H1 (cell line): ENCODE measurements around the gene PACC1. TPM values are rescaled to one million over a fixed set of nuclear protein-coding genes. Genes with fewer than 3 reads are reported as not detected.

Experiments
- CTCF ChIA-PET: fragments of 300-600 bp; sonication (Branson Sonifier 250); formaldehyde crosslinking; loops from one replicate; lab custom pipeline; 2021; ENCODE audit not compliant: partially characterized antibody; lab: Charles Lee
- POLR2A ChIA-PET: fragments of 300-600 bp; sonication (Branson Sonifier 250); formaldehyde crosslinking; loops from one replicate; lab custom pipeline; 2021; ENCODE audit warnings: inconsistent platforms; ENCODE audit not compliant: partially characterized antibody; lab: Charles Lee
- DNase-seq, 2 experiments: peaks; one replicate each; pipeline versions ENCODE4 v3.0.0 to v3.0.0-alpha.2; 2010 to 2022; ENCODE audit warnings: low spot score in 2 of 2, low read depth in 1 of 2, mixed read lengths in 1 of 2
- FAIRE-seq: peaks from 2 replicates; lab custom pipeline; 2011; peaks lifted over from hg19 to GRCh38; lab: Jason Lieb, UNC
- H2AFZ ChIP-seq: 2 replicates; pipeline ENCODE4 v1.8.1; 2012; ENCODE audit warnings: low read length, inconsistent platforms
- H2AK5ac ChIP-seq: 2 replicates; pipeline ENCODE4 v1.6.1; 2013; ENCODE audit warnings: low read depth, low read length
- H2BK120ac ChIP-seq: replicated peaks from 2 replicates; pipeline ENCODE3; 2013; ENCODE audit warnings: low read depth, low read length, inconsistent platforms
- H2BK12ac ChIP-seq: 2 replicates; pipeline ENCODE4 v1.6.1; 2013; ENCODE audit warnings: low read depth, low read length
- H2BK15ac ChIP-seq: 2 replicates; pipeline ENCODE4 v1.6.1; 2013; ENCODE audit warnings: low read length
- H2BK20ac ChIP-seq: 2 replicates; pipeline ENCODE4 v1.6.1; 2013; ENCODE audit warnings: low read length
- H2BK5ac ChIP-seq: 2 replicates; pipeline ENCODE4 v1.6.1; 2013; ENCODE audit warnings: low read depth, low read length
- H3K14ac ChIP-seq: 2 replicates; pipeline ENCODE4 v1.6.1; 2013; ENCODE audit warnings: inconsistent platforms; ENCODE audit not compliant: insufficient read length
- H3K18ac ChIP-seq: 2 replicates; pipeline ENCODE4 v1.6.1; 2013; ENCODE audit warnings: low read length; ENCODE audit errors: extremely low read depth
- H3K23ac ChIP-seq: 2 replicates; pipeline ENCODE4 v1.6.1; 2013; ENCODE audit warnings: inconsistent platforms; ENCODE audit not compliant: insufficient read length
- H3K23me2 ChIP-seq: 2 replicates; pipeline ENCODE4 v1.6.1; 2013; ENCODE audit warnings: low read depth, low read length
- H3K27ac ChIP-seq: 2 replicates; pipeline ENCODE4 v1.6.1; 2011; ENCODE audit warnings: low read depth, low read length, inconsistent platforms
- H3K27me3 ChIP-seq, 4 experiments: replicated peaks in 1 of 4; 1 replicate in 1 of 4; 2 replicates in 3 of 4; pipeline versions ENCODE4 v1.6.1 to v1.8.1; 2011 to 2013; ENCODE audit warnings: low read length in 3 of 4, mild to moderate bottlenecking in 3 of 4, inconsistent platforms in 2 of 4, mixed read lengths in 2 of 4, moderate library complexity in 1 of 4; ENCODE audit not compliant: control insufficient read depth in 3 of 4, insufficient read depth in 3 of 4; ENCODE audit errors: extremely low read depth in 1 of 4
- H3K36me3 ChIP-seq, 4 experiments: 2 replicates each; pipeline versions ENCODE4 v1.6.1 to v1.8.1; 2011 to 2013; ENCODE audit warnings: mild to moderate bottlenecking in 4 of 4, low read length in 3 of 4, moderate library complexity in 2 of 4, control low read depth in 1 of 4, inconsistent platforms in 1 of 4; ENCODE audit not compliant: insufficient read depth in 4 of 4, control insufficient read depth in 2 of 4
- H3K4ac ChIP-seq: replicated peaks from 2 replicates; pipeline ENCODE3; 2013; ENCODE audit warnings: low read length, low read depth, mixed read lengths, inconsistent platforms; ENCODE audit not compliant: insufficient read length
- H3K4me1 ChIP-seq, 4 experiments: replicated peaks in 1 of 4; 1 replicate in 1 of 4; 2 replicates in 3 of 4; pipeline versions ENCODE4 v1.6.1 to v1.8.1; 2011 to 2013; ENCODE audit warnings: low read length in 3 of 4, inconsistent platforms in 2 of 4, mixed read lengths in 1 of 4; ENCODE audit not compliant: insufficient read depth in 4 of 4, control insufficient read depth in 3 of 4
- H3K4me2 ChIP-seq, 2 experiments: 2 replicates each; pipeline versions ENCODE4 v1.6.1 to v1.8.1; 2011 to 2013; ENCODE audit warnings: low read depth in 2 of 2, low read length in 2 of 2, control low read depth in 1 of 2, inconsistent platforms in 1 of 2, mild to moderate bottlenecking in 1 of 2; ENCODE audit not compliant: insufficient read depth in 1 of 2
- H3K4me3 ChIP-seq, 4 experiments: fragments of 200-600, 300-600 bp in 1 of 4; sonication (generic), shearing (Covaris generic), sonication (Bioruptor Twin) in 1 of 4; 2 replicates each; pipeline versions ENCODE4 v1.5.1 to v1.8.1; 2011 to 2016; ENCODE audit warnings: low read length in 4 of 4, low read depth in 3 of 4, control low read depth in 2 of 4, inconsistent platforms in 2 of 4, mild to moderate bottlenecking in 2 of 4, mixed read lengths in 1 of 4, moderate library complexity in 1 of 4; ENCODE audit not compliant: insufficient read depth in 2 of 4; ENCODE audit errors: extremely low read depth in 1 of 4
- H3K56ac ChIP-seq: replicated peaks from 2 replicates; pipeline ENCODE3; 2013; ENCODE audit warnings: low read depth, mild to moderate bottlenecking, mixed read lengths, low read length, inconsistent platforms; ENCODE audit not compliant: insufficient read length
- H3K79me1 ChIP-seq: 2 replicates; pipeline ENCODE4 v1.6.1; 2013; ENCODE audit warnings: low read depth, low read length, control low read depth
- H3K79me2 ChIP-seq, 2 experiments: 2 replicates each; pipeline versions ENCODE4 v1.6.1 to v1.8.1; 2012 to 2013; ENCODE audit warnings: low read length in 2 of 2, mild to moderate bottlenecking in 2 of 2, inconsistent platforms in 1 of 2; ENCODE audit not compliant: insufficient read depth in 2 of 2, control insufficient read depth in 1 of 2
- H3K9ac ChIP-seq, 4 experiments: replicated peaks in 1 of 4; 1 replicate in 1 of 4; 2 replicates in 3 of 4; pipeline versions ENCODE4 v1.6.1 to v1.8.1; 2011 to 2013; ENCODE audit warnings: low read depth in 3 of 4, low read length in 3 of 4, control low read depth in 2 of 4, mild to moderate bottlenecking in 2 of 4, moderate library complexity in 2 of 4, inconsistent platforms in 1 of 4; ENCODE audit errors: extremely low read depth in 1 of 4
- H3K9me3 ChIP-seq, 2 experiments: 2 replicates each; pipeline versions ENCODE4 v1.6.1 to v1.8.1; 2012 to 2013; ENCODE audit warnings: mild to moderate bottlenecking in 2 of 2, moderate library complexity in 2 of 2, control low read depth in 1 of 2, inconsistent platforms in 1 of 2, low read depth in 1 of 2, low read length in 1 of 2, mixed read lengths in 1 of 2; ENCODE audit not compliant: insufficient read depth in 2 of 2
- H4K20me1 ChIP-seq, 2 experiments: replicated peaks in 1 of 2; 2 replicates each; pipeline versions ENCODE3 to v1.8.1; 2011 to 2013; ENCODE audit warnings: inconsistent platforms in 2 of 2, low read length in 2 of 2, mild to moderate bottlenecking in 1 of 2; ENCODE audit not compliant: insufficient read depth in 2 of 2, control insufficient read depth in 1 of 2
- H4K5ac ChIP-seq: 2 replicates; pipeline ENCODE4 v1.6.1; 2013; ENCODE audit warnings: low read length, low read depth, mixed read lengths, inconsistent platforms; ENCODE audit not compliant: insufficient read length
- H4K8ac ChIP-seq: 2 replicates; pipeline ENCODE4 v1.8.0; 2013; ENCODE audit warnings: mild to moderate bottlenecking, moderate library complexity, low read length, inconsistent platforms; ENCODE audit not compliant: insufficient read depth; ENCODE audit errors: extremely low read depth
- H4K91ac ChIP-seq: replicated peaks from 2 replicates; pipeline ENCODE3; 2013; ENCODE audit warnings: low read length, mixed read lengths, inconsistent platforms; ENCODE audit not compliant: insufficient read length
- POU5F1 ChIP-seq: IDR thresholded peaks from 2 replicates; pipeline ENCODE4 v1.6.1; 2011; ENCODE audit warnings: low read depth, mild to moderate bottlenecking, low read length, moderate library complexity
- RBBP5 ChIP-seq: IDR thresholded peaks from 2 replicates; pipeline ENCODE4 v1.7.1; 2012; ENCODE audit warnings: low read depth, mild to moderate bottlenecking, inconsistent platforms, low read length, moderate library complexity, borderline replicate concordance
- YY1 ChIP-seq: IDR thresholded peaks from 2 replicates; pipeline ENCODE4 v1.6.1; 2011; ENCODE audit warnings: low read depth, mild to moderate bottlenecking, low read length
- WGBS, 2 experiments: shearing (Covaris generic) in 1 of 2; methylation state at CpG; one replicate each; pipeline versions ENCODE4 v1.1.6 to v1.1.7; 2013 to 2015; ENCODE audit warnings: low lambda C conversion rate in 2 of 2, mixed read lengths in 2 of 2, inconsistent platforms in 1 of 2, low coverage in 1 of 2, missing lambda C conversion rate in 1 of 2; ENCODE audit not compliant: insufficient replicate concordance in 2 of 2, insufficient coverage in 1 of 2, insufficient read length in 1 of 2; ENCODE audit errors: extremely low coverage in 1 of 2, missing lambda C conversion rate in 1 of 2; 5-methylcytosine and 5-hydroxymethylcytosine counted together
- polyA plus RNA-seq, 7 experiments: library from polyadenylated mRNA; depleted of rRNA in 3 of 7; stranded (reverse) in 5 of 7; unstranded in 2 of 7; fragments of >200 nt in 5 of 7; fragments of 200-250 nt in 2 of 7; gene quantifications; 1 replicate in 5 of 7; 2 replicates in 1 of 7; 4 replicates in 1 of 7; pipeline versions ENCODE4 v1.2.1 to v1.2.3, GENCODE V29; 2011 to 2013; ENCODE audit warnings: missing spikeins in 2 of 7, mixed read lengths in 2 of 7
- total RNA-seq: library from RNA; stranded (reverse); fragmentation: NEBNext Ultra II Directional; extraction: Animal tissue kit (Norgen Biotek cat#: 25700); gene quantifications from 2 replicates; pipeline ENCODE4 v1.2.1, GENCODE V29; 2021
- TF ChIP-seq, protein P1 (sequence below): IDR thresholded peaks from 2 replicates; pipeline ENCODE4 v1.6.1; 2012; ENCODE audit warnings: low read length, inconsistent platforms

Gene PACC1
- total and polyA plus RNA-seq, 2 of the 8 experiments (the other 6 are each of a cell fraction or from before 2014, with no cell fraction given), result 18.8 to 23.5 TPM

DNA sequence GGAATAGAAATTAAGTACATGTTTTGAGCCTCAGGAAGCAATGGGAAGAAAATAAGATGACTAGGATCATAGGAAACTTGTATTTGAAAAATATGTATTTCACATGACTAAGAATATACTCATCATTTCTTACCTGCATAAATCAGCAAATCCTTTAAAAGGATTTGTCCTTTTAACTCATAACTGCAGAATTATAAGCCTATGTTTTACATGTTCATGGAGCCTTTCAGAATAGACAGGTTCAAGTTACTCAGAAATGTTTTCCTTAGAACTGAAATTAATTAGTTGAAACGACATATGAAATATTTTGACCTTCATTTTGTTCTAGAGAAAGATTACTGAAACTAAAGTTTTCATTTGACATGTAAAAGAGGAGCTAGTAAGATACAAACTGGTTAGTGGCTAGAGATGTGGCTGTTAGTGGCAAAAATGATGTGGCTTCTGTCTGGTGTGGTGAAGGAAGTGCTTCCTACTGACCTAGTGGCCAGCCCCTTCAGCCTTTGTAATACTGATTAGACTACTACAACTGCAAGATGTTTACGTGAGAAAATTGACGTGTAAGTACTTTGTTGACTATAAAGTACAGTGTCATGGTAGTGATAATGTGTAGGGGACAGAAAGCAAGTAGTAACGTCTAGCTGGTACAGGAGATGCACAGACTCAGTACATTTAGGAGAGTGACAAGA lies 54.7 kb downstream of the PACC1 start:
- DNase-seq, result no peak
- CTCF ChIA-PET, result interaction anchor here (0.7 to 4.0 kb wide), 3 partner anchors 11 to 289 kb away, joined by 3 to 18 read pairs (median 3); no protein-coding TSS in a partner anchor
- FAIRE-seq, result no peak

More for the DNA sequence above, 54.7 kb downstream of the PACC1 start:
- Histone ChIP-seq H3K4me2 (no peak overlapping the region), H3K36me3 (peaks cover 8 to 48% (median 23%) of the 10 kb centered on the region in 4 experiments), H3K27me3 (no peaks in the 10 kb centered on the region), H3K14ac (no peak overlapping the region), H3K79me2 (no peaks in the 10 kb centered on the region), H2AK5ac (no peak overlapping the region), H3K4me1 (no peaks in the 10 kb centered on the region), H2BK20ac (no peak overlapping the region), H3K4me3 (no peak overlapping the region), H3K4ac (no peak overlapping the region), H3K18ac (no peak overlapping the region), H3K79me1 (no peaks in the 10 kb centered on the region), H3K9me3 (no peaks in the 10 kb centered on the region), H2BK12ac (no peak overlapping the region), H4K8ac (no peak overlapping the region), H4K91ac (no peak overlapping the region), H3K23me2 (no peaks in the 10 kb centered on the region), H2BK120ac (no peak overlapping the region), H4K5ac (no peak overlapping the region), H3K56ac (no peak overlapping the region), H3K27ac (no peak overlapping the region), H2AFZ (no peak overlapping the region), H3K9ac (no peak overlapping the region), H4K20me1 (no peaks in the 10 kb centered on the region), H2BK15ac (no peak overlapping the region), H3K23ac (no peak overlapping the region), H2BK5ac (no peak overlapping the region)
- POLR2A ChIA-PET, result no interaction called here
- 88% methylated on average over 4 of the region's 4 CpGs; no CpG with 5 or more reads in 1 of the 2 experiments for WGBS, 2 experiments
- no peak for TF ChIP-seq POU5F1
- TF ChIP-seq YY1, result no peak
- TF ChIP-seq, protein P1, sequence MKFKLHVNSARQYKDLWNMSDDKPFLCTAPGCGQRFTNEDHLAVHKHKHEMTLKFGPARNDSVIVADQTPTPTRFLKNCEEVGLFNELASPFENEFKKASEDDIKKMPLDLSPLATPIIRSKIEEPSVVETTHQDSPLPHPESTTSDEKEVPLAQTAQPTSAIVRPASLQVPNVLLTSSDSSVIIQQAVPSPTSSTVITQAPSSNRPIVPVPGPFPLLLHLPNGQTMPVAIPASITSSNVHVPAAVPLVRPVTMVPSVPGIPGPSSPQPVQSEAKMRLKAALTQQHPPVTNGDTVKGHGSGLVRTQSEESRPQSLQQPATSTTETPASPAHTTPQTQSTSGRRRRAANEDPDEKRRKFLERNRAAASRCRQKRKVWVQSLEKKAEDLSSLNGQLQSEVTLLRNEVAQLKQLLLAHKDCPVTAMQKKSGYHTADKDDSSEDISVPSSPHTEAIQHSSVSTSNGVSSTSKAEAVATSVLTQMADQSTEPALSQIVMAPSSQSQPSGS, result no peak
- TF ChIP-seq RBBP5, result no peak
